IMR-90 (cell line): ENCODE data around the gene EGFL7.

ENCODE experiments used
- BHLHE40 ChIP-seq: fragments of 150-350 bp; IDR thresholded peaks from 2 replicates; pipeline ENCODE4 v1.6.1; 2016; ENCODE audit warnings: mild to moderate bottlenecking, low read depth, low read length
- CEBPB ChIP-seq: IDR thresholded peaks from 2 replicates; pipeline ENCODE4 v1.6.1; 2012; ENCODE audit warnings: low read depth, low read length, improper control_type of control experiment
- ELK1 ChIP-seq: fragments of 150-350 bp; IDR thresholded peaks from 2 replicates; pipeline ENCODE4 v1.6.1; 2016; ENCODE audit warnings: low read depth, mild to moderate bottlenecking, low read length, moderate library complexity, borderline replicate concordance
- MAFK ChIP-seq: IDR thresholded peaks from 2 replicates; pipeline ENCODE4 v1.6.1; 2012; ENCODE audit warnings: low read depth, low read length, improper control_type of control experiment
- MAZ ChIP-seq: IDR thresholded peaks from 2 replicates; pipeline ENCODE4 v1.6.1; 2012; ENCODE audit warnings: low read depth, mild to moderate bottlenecking, low read length, improper control_type of control experiment, moderate library complexity, borderline replicate concordance
- POLR2A ChIP-seq: IDR thresholded peaks from 2 replicates; pipeline ENCODE4 v1.6.1; 2012; ENCODE audit warnings: mild to moderate bottlenecking, low read depth, low read length
- RAD21 ChIP-seq: IDR thresholded peaks from 2 replicates; pipeline ENCODE4 v1.6.1; 2012; ENCODE audit warnings: low read length, improper control_type of control experiment
- RFX5 ChIP-seq: IDR thresholded peaks from 2 replicates; pipeline ENCODE4 v1.8.0; 2012; ENCODE audit warnings: low read depth, mild to moderate bottlenecking, low read length, moderate library complexity
- SMC3 ChIP-seq: fragments of 150-350 bp; IDR thresholded peaks from 2 replicates; pipeline ENCODE4 v1.6.1; 2016; ENCODE audit warnings: low read depth, mild to moderate bottlenecking, antibody characterized with exemption, low read length, moderate library complexity
- TF ChIP-seq, protein P1 (sequence below): conservative IDR thresholded peaks from 2 replicates; pipeline ENCODE4 v1.5.1; 2012; ENCODE audit warnings: mild to moderate bottlenecking, low read depth, low read length, improper control_type of control experiment

DNA sequence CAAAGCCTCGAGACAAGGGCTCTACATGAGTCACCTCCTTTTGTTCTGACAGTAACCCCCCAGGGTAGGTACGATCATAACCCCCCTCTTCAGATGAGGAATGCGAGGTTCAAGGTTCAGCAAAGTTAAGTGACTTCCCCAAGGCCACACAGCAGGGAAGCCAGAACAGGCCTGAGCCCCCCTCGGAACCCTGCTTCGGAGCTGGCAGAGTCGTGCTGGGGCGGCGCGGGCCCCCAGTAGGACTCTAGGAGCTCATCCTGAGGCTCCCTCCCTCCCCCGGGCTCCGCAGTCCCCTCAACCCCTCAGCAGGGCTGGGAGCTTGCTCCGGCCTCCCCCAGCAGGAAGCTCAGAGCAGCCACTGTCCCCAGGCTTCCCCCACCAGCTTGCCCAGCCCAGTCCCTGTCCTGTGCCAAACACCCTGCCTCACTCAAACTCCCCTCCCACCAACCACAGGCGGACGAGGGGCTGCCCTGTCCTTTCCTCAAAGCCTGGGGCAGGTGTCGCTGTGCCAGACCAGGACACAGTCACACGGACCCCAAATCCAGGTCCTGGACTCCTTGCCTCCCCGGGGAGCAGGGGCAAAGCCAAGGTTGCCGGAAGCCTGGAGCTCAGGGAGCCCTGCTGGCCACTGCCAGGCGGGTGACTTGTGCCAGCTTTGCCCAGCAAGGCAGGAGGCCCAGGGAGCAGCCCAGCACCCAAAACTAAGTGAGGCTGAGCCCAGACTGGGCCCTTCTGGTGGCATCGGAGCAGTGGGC is 19.4 kb downstream of the EGFL7 start:
- TF ChIP-seq ELK1 (no peak), MAFK (no peak), POLR2A (no peak), RAD21 (no peak), RFX5 (no peak), SMC3 (no peak), CEBPB (no peak), BHLHE40 (no peak), MAZ (no peak)
- TF ChIP-seq, protein P1, sequence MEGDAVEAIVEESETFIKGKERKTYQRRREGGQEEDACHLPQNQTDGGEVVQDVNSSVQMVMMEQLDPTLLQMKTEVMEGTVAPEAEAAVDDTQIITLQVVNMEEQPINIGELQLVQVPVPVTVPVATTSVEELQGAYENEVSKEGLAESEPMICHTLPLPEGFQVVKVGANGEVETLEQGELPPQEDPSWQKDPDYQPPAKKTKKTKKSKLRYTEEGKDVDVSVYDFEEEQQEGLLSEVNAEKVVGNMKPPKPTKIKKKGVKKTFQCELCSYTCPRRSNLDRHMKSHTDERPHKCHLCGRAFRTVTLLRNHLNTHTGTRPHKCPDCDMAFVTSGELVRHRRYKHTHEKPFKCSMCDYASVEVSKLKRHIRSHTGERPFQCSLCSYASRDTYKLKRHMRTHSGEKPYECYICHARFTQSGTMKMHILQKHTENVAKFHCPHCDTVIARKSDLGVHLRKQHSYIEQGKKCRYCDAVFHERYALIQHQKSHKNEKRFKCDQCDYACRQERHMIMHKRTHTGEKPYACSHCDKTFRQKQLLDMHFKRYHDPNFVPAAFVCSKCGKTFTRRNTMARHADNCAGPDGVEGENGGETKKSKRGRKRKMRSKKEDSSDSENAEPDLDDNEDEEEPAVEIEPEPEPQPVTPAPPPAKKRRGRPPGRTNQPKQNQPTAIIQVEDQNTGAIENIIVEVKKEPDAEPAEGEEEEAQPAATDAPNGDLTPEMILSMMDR, result no peak
